ENCODE measurements around the gene CSNK1D. TPM values are rescaled to one million over a fixed set of nuclear protein-coding genes. Genes with fewer than 3 reads are reported as not detected.
A peak's percentile ranks its signal among the peaks of the same experiment; 100 is the strongest.
"Not testable (repeated sequence)": the region's sequence is repeated elsewhere in the genome, so short reads cannot be mapped to it uniquely, and the experiment has no call there.

Gene CSNK1D
- total RNA-seq, 1 experiment from 2014 or later, result 137 TPM

GRCh38 chr17:82212331-82213250 lies 60.9 kb downstream of the CSNK1D start, which contains the start of gene CCDC57:
Gene CCDC57, minus strand, starts transcription at chr17:82212842. Its CDS starts 10,898 bp downstream, at chr17:82201944.
- peaks cover 4% of the 10 kb centered on the region for H3K27me3 ChIP-seq (ENCODE audit: insufficient read depth, low read length)

GRCh38 chr17:82210655-82211054 lies 62.8 kb downstream of the CSNK1D start:
- H3K27me3 ChIP-seq (ENCODE audit: insufficient read depth, low read length); H3K27ac Mint-ChIP-seq; H3T11ph ChIP-seq (ENCODE audit: low read length); H3K23me2 ChIP-seq (ENCODE audit: insufficient read length, low read depth, low read length, poor library complexity, severe bottlenecking); H4K5ac ChIP-seq (ENCODE audit: insufficient read length, low read depth, low read length); H3K4me3 Mint-ChIP-seq; DNase-seq; H2BK120ac ChIP-seq (ENCODE audit: low read depth, low read length, poor library complexity, severe bottlenecking); H4K8ac ChIP-seq (replicated peaks; ENCODE audit: insufficient read length, low read depth, low read length); H2BK12ac ChIP-seq (ENCODE audit: insufficient read length, low read depth, low read length); H3K4ac ChIP-seq (ENCODE audit: low read depth, low read length); H3K56ac ChIP-seq (ENCODE audit: insufficient read length, low read depth, low read length); H4K20me1 ChIP-seq (ENCODE audit: control insufficient read depth, insufficient read depth, insufficient read length); H3K14ac ChIP-seq (ENCODE audit: insufficient read depth, low read length); H2BK15ac ChIP-seq (ENCODE audit: low read depth, low read length); H3K36me3 Mint-ChIP-seq (ENCODE audit: insufficient read depth in 1 of 3, low read depth in 3 of 3); H4K91ac ChIP-seq (ENCODE audit: insufficient read length, low read depth, low read length); H2AFZ ChIP-seq (ENCODE audit: low read length); H3K23ac ChIP-seq (ENCODE audit: insufficient read length, low read depth, low read length); H3K4me2 ChIP-seq (ENCODE audit: insufficient read depth, insufficient read length, low read length); H3K18ac ChIP-seq (ENCODE audit: insufficient read length, low read depth, low read length); H3K79me1 ChIP-seq (ENCODE audit: insufficient read depth, low read depth, low read length, poor library complexity, severe bottlenecking); H3K9me3 Mint-ChIP-seq; H2BK20ac ChIP-seq (ENCODE audit: low read depth, low read length, poor library complexity, severe bottlenecking); H2AK5ac ChIP-seq (ENCODE audit: insufficient read length, low read length); H3K9me3 ChIP-seq (ENCODE audit: control insufficient read depth, low read depth, low read length); H2BK5ac ChIP-seq (ENCODE audit: insufficient read length, low read length); H3K9ac ChIP-seq (ENCODE audit: extremely low read depth, insufficient read length, low read length); H3K4me1 ChIP-seq (ENCODE audit: insufficient read depth, low read length); H3K27ac ChIP-seq (ENCODE audit: insufficient read length, low read depth, low read length); H3K79me2 ChIP-seq (ENCODE audit: insufficient read depth, low read length): not testable (repeated sequence)
- Mint-ChIP-seq H3K4me1 (peaks cover 9 to 13% of the 10 kb centered on the region in 2 experiments), H3K27me3 (ENCODE audit: low read depth) (peaks cover 33% of the 10 kb centered on the region)
- WGBS (ENCODE audit: extremely low coverage, insufficient read length, low lambda C conversion rate), result no CpG with 5 or more reads among the region's 11 CpGs

More at GRCh38 chr17:82212331-82213250, 60.9 kb downstream of the CSNK1D start, which contains the start of gene CCDC57:
- peak; percentile 82 for DNase-seq
- Histone ChIP-seq H2AFZ (ENCODE audit: low read length) (no peak within 1 kb of the TSS), H2BK15ac (ENCODE audit: low read depth, low read length) (no peak within 1 kb of the TSS), H3K18ac (ENCODE audit: insufficient read length, low read depth, low read length) (no peak within 1 kb of the TSS), H3K4ac (ENCODE audit: low read depth, low read length) (no peak within 1 kb of the TSS), H3K79me2 (ENCODE audit: insufficient read depth, low read length) (no peaks in the 10 kb centered on the region), H4K20me1 (ENCODE audit: control insufficient read depth, insufficient read depth, insufficient read length) (no peaks in the 10 kb centered on the region), H3K23me2 (ENCODE audit: insufficient read length, low read depth, low read length, poor library complexity, severe bottlenecking) (peaks cover 7% of the 10 kb centered on the region), H2AK5ac (ENCODE audit: insufficient read length, low read length) (no peak within 1 kb of the TSS), H3K23ac (ENCODE audit: insufficient read length, low read depth, low read length) (no peak within 1 kb of the TSS), H3K4me1 (ENCODE audit: insufficient read depth, low read length) (no peaks in the 10 kb centered on the region), H2BK120ac (ENCODE audit: low read depth, low read length, poor library complexity, severe bottlenecking) (no peak within 1 kb of the TSS), H3K79me1 (ENCODE audit: insufficient read depth, low read depth, low read length, poor library complexity, severe bottlenecking) (no peaks in the 10 kb centered on the region), H3K4me2 (ENCODE audit: insufficient read depth, insufficient read length, low read length) (peak within 1 kb of the TSS; percentile 40), H3K56ac (ENCODE audit: insufficient read length, low read depth, low read length) (no peak within 1 kb of the TSS), H3T11ph (ENCODE audit: low read length) (no peak within 1 kb of the TSS), H4K8ac (replicated peaks; ENCODE audit: insufficient read length, low read depth, low read length) (no peak within 1 kb of the TSS), H3K27ac (ENCODE audit: insufficient read length, low read depth, low read length) (no peak within 1 kb of the TSS), H2BK20ac (ENCODE audit: low read depth, low read length, poor library complexity, severe bottlenecking) (no peak within 1 kb of the TSS), H2BK5ac (ENCODE audit: insufficient read length, low read length) (no peak within 1 kb of the TSS), H3K9me3 (ENCODE audit: control insufficient read depth, low read depth, low read length) (no peaks in the 10 kb centered on the region), H4K91ac (ENCODE audit: insufficient read length, low read depth, low read length) (no peak within 1 kb of the TSS), H2BK12ac (ENCODE audit: insufficient read length, low read depth, low read length) (no peak within 1 kb of the TSS), H4K5ac (ENCODE audit: insufficient read length, low read depth, low read length) (no peak within 1 kb of the TSS), H3K14ac (ENCODE audit: insufficient read depth, low read length) (no peak within 1 kb of the TSS), H3K9ac (ENCODE audit: extremely low read depth, insufficient read length, low read length) (no peak within 1 kb of the TSS)
- Mint-ChIP-seq H3K27me3 (ENCODE audit: low read depth) (peaks cover 34% of the 10 kb centered on the region), H3K36me3 (ENCODE audit: insufficient read depth in 1 of 3, low read depth in 3 of 3) (no peaks in the 10 kb centered on the region; a peak in 1 of 7 replicates), H3K4me1 (peaks cover 3 to 5% of the 10 kb centered on the region in 2 experiments), H3K4me3 (peak within 1 kb of the TSS; percentile 63 to 85), H3K9me3 (no peaks in the 10 kb centered on the region; a peak in 1 of 5 replicates), H3K27ac (no peak within 1 kb of the TSS)
- WGBS (ENCODE audit: extremely low coverage, insufficient read length, low lambda C conversion rate), result no CpG with 5 or more reads among the region's 116 CpGs
- TF ChIP-seq, protein P1, sequence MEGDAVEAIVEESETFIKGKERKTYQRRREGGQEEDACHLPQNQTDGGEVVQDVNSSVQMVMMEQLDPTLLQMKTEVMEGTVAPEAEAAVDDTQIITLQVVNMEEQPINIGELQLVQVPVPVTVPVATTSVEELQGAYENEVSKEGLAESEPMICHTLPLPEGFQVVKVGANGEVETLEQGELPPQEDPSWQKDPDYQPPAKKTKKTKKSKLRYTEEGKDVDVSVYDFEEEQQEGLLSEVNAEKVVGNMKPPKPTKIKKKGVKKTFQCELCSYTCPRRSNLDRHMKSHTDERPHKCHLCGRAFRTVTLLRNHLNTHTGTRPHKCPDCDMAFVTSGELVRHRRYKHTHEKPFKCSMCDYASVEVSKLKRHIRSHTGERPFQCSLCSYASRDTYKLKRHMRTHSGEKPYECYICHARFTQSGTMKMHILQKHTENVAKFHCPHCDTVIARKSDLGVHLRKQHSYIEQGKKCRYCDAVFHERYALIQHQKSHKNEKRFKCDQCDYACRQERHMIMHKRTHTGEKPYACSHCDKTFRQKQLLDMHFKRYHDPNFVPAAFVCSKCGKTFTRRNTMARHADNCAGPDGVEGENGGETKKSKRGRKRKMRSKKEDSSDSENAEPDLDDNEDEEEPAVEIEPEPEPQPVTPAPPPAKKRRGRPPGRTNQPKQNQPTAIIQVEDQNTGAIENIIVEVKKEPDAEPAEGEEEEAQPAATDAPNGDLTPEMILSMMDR (conservative IDR thresholded peaks at IDR 0.05), result no peak

Data from H9 (cell line).